GM21723 (cell line): ENCODE measurements around the gene SLC22A9.
"Not testable (repeated sequence)": the region's sequence is repeated elsewhere in the genome, so short reads cannot be mapped to it uniquely, and the experiment has no call there.

Experiments used
- ATAC-seq: cut with Tn5 transposase; IDR thresholded peaks from one replicate; pipeline ENCODE4 v1.9.1; 2021; ENCODE audit warnings: mild to moderate bottlenecking, moderate library complexity; ENCODE audit not compliant: unreplicated experiment

The SLC22A9 gene

GRCh38 chr11:63369165-63369970, at the start of gene SLC22A9:
TSS of gene SLC22A9 (plus strand) at chr11:63369785. CDS start at chr11:63370057, 272 bp downstream.
- ATAC-seq, result no peak

- no peak for ATAC-seq
These were observed 47.9 kb upstream of the SLC22A9 start for GRCh38 chr11:63321723-63322122.

GRCh38 chr11:63335089-63335488, 34.5 kb upstream of the SLC22A9 start:
- ATAC-seq, result not testable (repeated sequence)

GRCh38 chr11:63337070-63337469, 32.5 kb upstream of the SLC22A9 start:
- no peak for ATAC-seq

GRCh38 chr11:63343130-63343529, 26.5 kb upstream of the SLC22A9 start:
- ATAC-seq, result no peak

GRCh38 chr11:63352144-63352543, 17.4 kb upstream of the SLC22A9 start:
- ATAC-seq, result no peak

GRCh38 chr11:63362196-63362793, 7.3 kb upstream of the SLC22A9 start:
- no peak for ATAC-seq

GRCh38 chr11:63369971-63370588, 495 bp downstream of the SLC22A9 start:
- ATAC-seq, result no peak

GRCh38 chr11:63371396-63371795, 1.8 kb downstream of the SLC22A9 start:
- ATAC-seq, result no peak

- no peak for ATAC-seq
These were observed 5.8 kb downstream of the SLC22A9 start for GRCh38 chr11:63375434-63375833.

GRCh38 chr11:63380130-63380529, 10.5 kb downstream of the SLC22A9 start:
- ATAC-seq, result no peak

- ATAC-seq, result no peak
These were observed 26.1 kb downstream of the SLC22A9 start for GRCh38 chr11:63395697-63396096.

- no peak for ATAC-seq
These were observed 34.8 kb downstream of the SLC22A9 start for GRCh38 chr11:63404161-63404935.

- ATAC-seq, result no peak
These were observed 35.5 kb downstream of the SLC22A9 start for GRCh38 chr11:63405114-63405513.

GRCh38 chr11:63406458-63406857, 36.9 kb downstream of the SLC22A9 start:
- no peak for ATAC-seq

- no peak for ATAC-seq
These were observed 47.7 kb downstream of the SLC22A9 start for GRCh38 chr11:63417174-63417852.

- no peak for ATAC-seq
These were observed 58.5 kb downstream of the SLC22A9 start for GRCh38 chr11:63427971-63428508.

- not testable (repeated sequence) for ATAC-seq
These were observed 61.1 kb downstream of the SLC22A9 start for GRCh38 chr11:63430731-63431130.

- not testable (repeated sequence) for ATAC-seq
These were observed 65.8 kb downstream of the SLC22A9 start for GRCh38 chr11:63435351-63435750.

GRCh38 chr11:63435831-63436230, 66.2 kb downstream of the SLC22A9 start:
- ATAC-seq, result not testable (repeated sequence)
